Activated T-cell treated with anti-CD3 and anti-CD28 coated beads, Interleukin-2, amount 50 U/mL, for 24 hours (primary cell): ENCODE data around the gene EPSTI1.
A peak's percentile ranks its signal among the peaks of the same experiment; 100 is the strongest.
"Not testable (repeated sequence)": the region's sequence is repeated elsewhere in the genome, so short reads cannot be mapped to it uniquely, and the experiment has no call there.

ENCODE experiments used
- DNase-seq: peaks from one replicate; pipeline ENCODE4 v3.0.0-alpha.2; 2020
- H3K27ac Mint-ChIP-seq: 2 replicates; pipeline ENCODE4 v1.8.0; 2020; ENCODE audit warnings: mild to moderate bottlenecking, mixed read lengths
- H3K27me3 Mint-ChIP-seq: 2 replicates; pipeline ENCODE4 v1.8.0; 2020; ENCODE audit warnings: mixed read lengths
- H3K36me3 Mint-ChIP-seq: 2 replicates; pipeline ENCODE4 v1.8.0; 2020; ENCODE audit warnings: low read depth, mixed read lengths
- H3K4me1 Mint-ChIP-seq: 2 replicates; pipeline ENCODE4 v1.8.0; 2020; ENCODE audit warnings: low read depth, mixed read lengths
- H3K4me3 Mint-ChIP-seq: 2 replicates; pipeline ENCODE4 v1.8.0; 2020; ENCODE audit warnings: mild to moderate bottlenecking, moderate library complexity, mixed read lengths
- H3K9me3 Mint-ChIP-seq: 2 replicates; pipeline ENCODE4 v1.8.0; 2020; ENCODE audit warnings: mixed read lengths

Gene EPSTI1

GRCh38 chr13:42878721-42879120 lies 113.3 kb downstream of the EPSTI1 start:
- no peaks in the 10 kb centered on the region for H3K9me3 Mint-ChIP-seq
- no peak for DNase-seq
- peaks cover 23% of the 10 kb centered on the region for H3K4me1 Mint-ChIP-seq
- peaks cover 23% of the 10 kb centered on the region for H3K27me3 Mint-ChIP-seq
- H3K36me3 Mint-ChIP-seq = no peaks in the 10 kb centered on the region
- no peak overlapping the region for H3K4me3 Mint-ChIP-seq
- no peak overlapping the region for H3K27ac Mint-ChIP-seq

- peak overlapping the region; percentile 57 for H3K27ac Mint-ChIP-seq
- H3K9me3 Mint-ChIP-seq = no peaks in the 10 kb centered on the region
- no peak overlapping the region for H3K4me3 Mint-ChIP-seq
- no peaks in the 10 kb centered on the region for H3K36me3 Mint-ChIP-seq
- peaks cover 19% of the 10 kb centered on the region for H3K4me1 Mint-ChIP-seq
- no peak for DNase-seq
- H3K27me3 Mint-ChIP-seq = peaks cover 23% of the 10 kb centered on the region
Observed at GRCh38 chr13:42876887-42877545, 115.0 kb downstream of the EPSTI1 start.

DNA sequence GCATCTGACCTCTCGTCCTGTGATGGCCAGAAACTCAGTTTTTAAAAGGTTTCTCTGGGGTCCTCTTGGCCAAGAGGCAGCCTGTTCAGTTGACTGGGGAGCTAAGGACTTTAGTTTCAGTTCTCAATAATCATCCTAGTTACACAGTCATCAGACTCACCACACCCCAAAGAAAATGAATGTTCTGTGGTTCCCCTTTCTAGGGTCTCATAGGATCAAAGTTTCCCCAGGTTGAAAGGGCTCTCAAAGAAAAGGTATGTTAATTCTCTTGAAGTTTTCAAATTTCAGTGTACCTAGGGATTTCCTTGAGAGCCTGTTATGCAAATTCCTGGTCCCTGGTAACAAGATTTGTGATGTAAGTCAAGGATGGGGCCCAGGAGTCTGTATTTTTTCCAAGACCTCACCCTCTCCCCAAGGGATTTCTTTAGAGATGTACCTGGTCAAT lies 115.7 kb downstream of the EPSTI1 start:
- Mint-ChIP-seq H3K4me1 (peaks cover 19% of the 10 kb centered on the region), H3K27ac (peak overlapping the region; percentile 57), H3K4me3 (no peak overlapping the region), H3K27me3 (peaks cover 23% of the 10 kb centered on the region), H3K36me3 (no peaks in the 10 kb centered on the region), H3K9me3 (no peaks in the 10 kb centered on the region)
- DNase-seq = no peak

GRCh38 chr13:42875475-42876269 lies 116.4 kb downstream of the EPSTI1 start:
- Mint-ChIP-seq H3K4me1 (peaks cover 19% of the 10 kb centered on the region), H3K27ac (no peak overlapping the region), H3K9me3 (no peaks in the 10 kb centered on the region), H3K4me3 (no peak overlapping the region), H3K36me3 (no peaks in the 10 kb centered on the region), H3K27me3 (peaks cover 21% of the 10 kb centered on the region)
- DNase-seq = no peak

GRCh38 chr13:42874221-42874620 lies 117.8 kb downstream of the EPSTI1 start:
- Mint-ChIP-seq H3K36me3 (no peaks in the 10 kb centered on the region), H3K27me3 (peaks cover 10% of the 10 kb centered on the region), H3K9me3 (no peaks in the 10 kb centered on the region), H3K4me1 (peaks cover 19% of the 10 kb centered on the region), H3K4me3 (no peak overlapping the region), H3K27ac (no peak overlapping the region)
- no peak for DNase-seq

DNA sequence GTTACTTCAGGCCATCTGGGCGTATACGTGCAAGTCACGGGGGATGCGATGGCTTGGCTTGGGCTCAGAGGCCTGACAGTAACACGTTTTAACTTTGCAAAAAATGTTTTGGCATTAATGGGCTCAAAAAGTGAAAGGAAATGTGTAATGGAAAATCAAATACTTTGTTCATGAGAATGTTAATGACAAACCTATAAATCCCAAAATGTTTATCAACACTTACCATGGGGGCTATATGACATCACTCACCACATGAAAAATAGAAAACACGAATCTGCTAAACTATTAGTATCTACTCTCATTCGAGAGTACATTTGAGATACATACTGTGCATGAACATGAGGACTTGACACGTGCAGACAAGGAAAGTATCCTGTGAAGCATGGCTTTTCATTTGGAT lies 119.0 kb downstream of the EPSTI1 start:
- no peak for DNase-seq
- Mint-ChIP-seq H3K27ac (no peak overlapping the region), H3K4me1 (peaks cover 19% of the 10 kb centered on the region), H3K4me3 (no peak overlapping the region), H3K9me3 (no peaks in the 10 kb centered on the region), H3K27me3 (no peaks in the 10 kb centered on the region), H3K36me3 (no peaks in the 10 kb centered on the region)

GRCh38 chr13:42867232-42867631 lies 124.8 kb downstream of the EPSTI1 start:
- DNase-seq = no peak
- Mint-ChIP-seq H3K4me1 (no peaks in the 10 kb centered on the region), H3K9me3 (no peaks in the 10 kb centered on the region), H3K4me3 (no peak overlapping the region), H3K27me3 (peaks cover 9% of the 10 kb centered on the region), H3K36me3 (no peaks in the 10 kb centered on the region), H3K27ac (no peak overlapping the region)

DNA sequence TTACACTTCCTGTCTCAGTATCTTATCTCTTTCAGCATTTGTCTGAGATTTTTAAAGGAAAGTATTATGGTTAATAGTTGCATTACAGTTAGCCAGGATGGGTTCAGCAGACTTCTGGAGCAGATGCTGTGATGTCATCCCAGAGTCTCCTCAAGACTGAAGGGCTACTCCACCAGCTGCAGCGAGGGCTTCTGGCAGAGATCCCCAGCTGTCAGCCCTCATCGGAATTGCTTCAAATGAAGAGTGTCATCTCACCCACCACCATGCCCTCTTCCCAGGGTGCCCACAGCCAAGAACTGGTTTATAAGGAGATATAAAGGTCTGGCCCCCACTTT lies 126.3 kb downstream of the EPSTI1 start:
- no peak overlapping the region for H3K4me3 Mint-ChIP-seq
- H3K27me3 Mint-ChIP-seq = peaks cover 11% of the 10 kb centered on the region
- no peaks in the 10 kb centered on the region for H3K4me1 Mint-ChIP-seq
- no peak overlapping the region for H3K27ac Mint-ChIP-seq
- no peaks in the 10 kb centered on the region for H3K9me3 Mint-ChIP-seq
- no peak for DNase-seq
- H3K36me3 Mint-ChIP-seq = no peaks in the 10 kb centered on the region

- Mint-ChIP-seq H3K27ac (no peak overlapping the region), H3K36me3 (no peaks in the 10 kb centered on the region), H3K4me3 (no peak overlapping the region), H3K9me3 (no peaks in the 10 kb centered on the region), H3K27me3 (peaks cover 11% of the 10 kb centered on the region), H3K4me1 (no peaks in the 10 kb centered on the region)
- DNase-seq = no peak
Observed at GRCh38 chr13:42864952-42865767, 126.9 kb downstream of the EPSTI1 start.

GRCh38 chr13:42862370-42862769 lies 129.7 kb downstream of the EPSTI1 start:
- not testable (repeated sequence) for H3K36me3 Mint-ChIP-seq, DNase-seq, H3K9me3 Mint-ChIP-seq, H3K4me3 Mint-ChIP-seq, H3K27ac Mint-ChIP-seq, H3K4me1 Mint-ChIP-seq
- peaks cover 11% of the 10 kb centered on the region for H3K27me3 Mint-ChIP-seq

DNA sequence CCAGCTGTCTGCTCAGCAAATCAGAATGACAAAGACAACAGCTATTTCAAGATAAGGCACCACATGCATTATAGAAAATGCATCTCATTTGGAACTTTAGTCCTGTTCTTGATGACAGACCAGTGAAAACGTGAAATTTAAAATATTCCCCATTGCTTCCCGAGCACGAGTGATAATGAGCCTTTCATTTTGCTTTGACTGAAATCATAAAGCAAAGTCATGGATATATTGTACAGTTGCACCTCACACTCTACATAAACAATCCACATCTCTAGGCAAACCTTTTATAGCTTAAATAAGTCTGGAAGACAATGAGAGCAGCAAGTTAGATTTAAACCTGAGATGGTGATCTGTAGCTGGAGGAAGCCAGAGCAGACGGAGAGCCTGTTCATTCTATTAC lies 131.6 kb downstream of the EPSTI1 start:
- Mint-ChIP-seq H3K9me3 (no peaks in the 10 kb centered on the region), H3K27ac (no peak overlapping the region), H3K4me1 (no peaks in the 10 kb centered on the region), H3K4me3 (no peak overlapping the region), H3K36me3 (no peaks in the 10 kb centered on the region), H3K27me3 (peaks cover 11% of the 10 kb centered on the region)
- no peak for DNase-seq

DNA sequence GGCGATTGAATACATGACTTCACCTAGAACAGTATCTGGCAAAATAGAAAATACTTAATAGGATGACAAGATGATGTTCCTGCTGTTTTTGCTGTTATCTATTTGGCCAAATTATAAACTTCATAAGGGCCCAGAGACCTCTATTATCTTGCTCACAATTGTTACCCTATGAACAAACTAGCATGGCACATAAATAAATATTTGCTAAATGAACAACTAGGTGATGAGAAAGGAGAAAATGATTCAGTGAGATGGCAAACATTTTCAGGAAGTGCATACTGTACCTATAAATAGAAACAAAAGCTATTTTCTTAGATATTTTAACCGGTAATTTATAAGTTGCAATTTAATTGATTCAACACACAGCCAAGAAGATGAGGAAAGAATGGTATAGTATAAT lies 132.3 kb downstream of the EPSTI1 start:
- Mint-ChIP-seq H3K27me3 (peaks cover 11% of the 10 kb centered on the region), H3K36me3 (no peaks in the 10 kb centered on the region), H3K4me3 (no peak overlapping the region), H3K4me1 (no peaks in the 10 kb centered on the region), H3K27ac (no peak overlapping the region), H3K9me3 (no peaks in the 10 kb centered on the region)
- no peak for DNase-seq

DNA sequence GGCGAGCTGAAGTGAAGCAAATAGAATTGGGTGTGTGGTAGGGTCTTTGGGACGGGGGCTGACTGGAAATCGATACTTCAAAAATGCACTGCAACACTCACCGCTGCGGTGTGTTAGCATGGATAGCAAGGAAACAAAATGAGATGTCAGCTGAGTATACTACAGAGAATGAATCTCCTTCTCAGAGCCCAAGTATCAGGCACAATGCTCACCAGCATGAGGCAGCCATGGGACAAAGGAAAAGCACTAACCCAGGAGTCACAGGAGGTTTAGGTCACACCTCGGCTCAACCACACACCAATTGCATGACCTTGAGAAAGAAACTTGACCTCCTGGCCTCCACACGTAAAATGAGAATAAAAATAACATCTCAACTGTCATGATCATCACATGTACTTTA lies 136.6 kb downstream of the EPSTI1 start:
- Mint-ChIP-seq H3K9me3 (no peaks in the 10 kb centered on the region), H3K4me1 (no peaks in the 10 kb centered on the region), H3K27ac (no peak overlapping the region), H3K4me3 (no peak overlapping the region), H3K27me3 (peaks cover 6% of the 10 kb centered on the region), H3K36me3 (no peaks in the 10 kb centered on the region)
- no peak for DNase-seq

GRCh38 chr13:42852136-42852535 lies 139.9 kb downstream of the EPSTI1 start:
- no peaks in the 10 kb centered on the region for H3K9me3 Mint-ChIP-seq
- no peak overlapping the region for H3K4me3 Mint-ChIP-seq
- H3K36me3 Mint-ChIP-seq = no peaks in the 10 kb centered on the region
- H3K4me1 Mint-ChIP-seq = no peaks in the 10 kb centered on the region
- peaks cover 11% of the 10 kb centered on the region for H3K27me3 Mint-ChIP-seq
- no peak for DNase-seq
- no peak overlapping the region for H3K27ac Mint-ChIP-seq

- H3K4me1 Mint-ChIP-seq = no peaks in the 10 kb centered on the region
- no peaks in the 10 kb centered on the region for H3K36me3 Mint-ChIP-seq
- H3K27me3 Mint-ChIP-seq = peaks cover 15% of the 10 kb centered on the region
Observed at GRCh38 chr13:42849200-42849599, 142.8 kb downstream of the EPSTI1 start.

More at GRCh38 chr13:42849200-42849599, 142.8 kb downstream of the EPSTI1 start:
- Mint-ChIP-seq H3K4me3 (no peak overlapping the region), H3K9me3 (no peaks in the 10 kb centered on the region), H3K27ac (no peak overlapping the region)
- no peak for DNase-seq
